GOT3 (cell line): ENCODE results near the gene ZSCAN21.

Experiments
- DNase-seq: peaks from one replicate; lab custom pipeline; 2025; ENCODE audit warnings: mixed read lengths; lab: John Stamatoyannopoulos, UW

ZSCAN21 gene

GRCh38 chr7:100099452-100099851 is 49.9 kb downstream of the ZSCAN21 start:
- no peak for DNase-seq

- DNase-seq = peak; percentile 73
Measured at GRCh38 chr7:100100420-100101015, 50.9 kb downstream of the ZSCAN21 start.

- DNase-seq = peak; percentile 97
Measured at GRCh38 chr7:100101016-100101862, 51.7 kb downstream of the ZSCAN21 start, which contains the start of the genes AP4M1 and MCM7. Gene AP4M1, plus strand, starts transcription at chr7:100101643. Its CDS starts 72 bp downstream, at chr7:100101715. Gene MCM7, minus strand, starts transcription at chr7:100101397. Its CDS starts 103 bp downstream, at chr7:100101294.

- no peak for DNase-seq
Measured at GRCh38 chr7:100102950-100103840, 53.6 kb downstream of the ZSCAN21 start.

GRCh38 chr7:100105534-100105933 is 56.0 kb downstream of the ZSCAN21 start:
- no peak for DNase-seq

GRCh38 chr7:100106633-100107032 is 57.1 kb downstream of the ZSCAN21 start:
- no peak for DNase-seq

- no peak for DNase-seq
Measured at GRCh38 chr7:100107125-100107737, 57.7 kb downstream of the ZSCAN21 start.

- DNase-seq = no peak
Measured at GRCh38 chr7:100107890-100108289, 58.3 kb downstream of the ZSCAN21 start.

GRCh38 chr7:100109521-100110163 is 60.1 kb downstream of the ZSCAN21 start:
- DNase-seq = no peak

GRCh38 chr7:100111156-100111555 is 61.6 kb downstream of the ZSCAN21 start:
- DNase-seq = no peak

- no peak for DNase-seq
Measured at GRCh38 chr7:100111914-100112313, 62.3 kb downstream of the ZSCAN21 start.
